Measurements from ENCODE around the gene ARHGAP26. TPM values are rescaled to one million over a fixed set of nuclear protein-coding genes. Genes with fewer than 3 reads are reported as not detected.

The ARHGAP26 gene
- total RNA-seq, 1 donor, result 1.7 TPM

DNA sequence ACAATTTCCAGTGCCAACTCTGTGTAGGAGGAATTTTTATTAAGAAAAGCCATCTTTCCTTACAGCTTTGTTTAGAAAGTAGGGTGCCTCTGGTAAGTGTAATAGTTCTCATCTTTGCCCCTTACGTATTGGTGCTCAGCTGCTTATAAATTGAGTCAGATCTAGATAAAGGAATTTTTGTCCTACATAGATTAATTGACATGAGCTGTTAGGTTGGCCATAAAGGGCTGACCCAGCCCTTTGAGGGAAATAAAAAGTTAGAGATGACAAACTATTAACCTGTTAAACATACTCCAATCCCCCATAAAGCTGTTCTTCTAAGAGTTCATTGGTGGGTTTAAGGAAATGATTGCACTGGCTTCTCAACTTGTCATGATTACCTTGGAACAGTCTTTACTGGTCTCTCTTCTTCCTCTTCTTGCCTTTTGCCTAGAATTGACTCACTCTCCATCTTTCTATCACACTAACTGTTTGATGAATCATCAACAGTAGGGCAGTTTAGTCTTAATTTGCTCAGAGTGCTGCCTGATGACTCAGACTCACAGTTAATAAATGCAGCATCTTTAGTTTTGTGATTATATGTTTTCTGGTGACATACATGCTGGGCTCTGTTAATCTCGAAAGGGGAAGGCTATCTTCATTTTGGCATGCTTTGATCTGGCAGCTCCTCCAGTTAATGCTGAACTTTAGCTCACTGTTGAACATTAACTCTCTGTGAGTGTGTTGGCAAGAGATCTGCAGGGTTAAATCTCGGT, 51.7 kb downstream of the ARHGAP26 start:
- TF ChIP-seq, protein P1, sequence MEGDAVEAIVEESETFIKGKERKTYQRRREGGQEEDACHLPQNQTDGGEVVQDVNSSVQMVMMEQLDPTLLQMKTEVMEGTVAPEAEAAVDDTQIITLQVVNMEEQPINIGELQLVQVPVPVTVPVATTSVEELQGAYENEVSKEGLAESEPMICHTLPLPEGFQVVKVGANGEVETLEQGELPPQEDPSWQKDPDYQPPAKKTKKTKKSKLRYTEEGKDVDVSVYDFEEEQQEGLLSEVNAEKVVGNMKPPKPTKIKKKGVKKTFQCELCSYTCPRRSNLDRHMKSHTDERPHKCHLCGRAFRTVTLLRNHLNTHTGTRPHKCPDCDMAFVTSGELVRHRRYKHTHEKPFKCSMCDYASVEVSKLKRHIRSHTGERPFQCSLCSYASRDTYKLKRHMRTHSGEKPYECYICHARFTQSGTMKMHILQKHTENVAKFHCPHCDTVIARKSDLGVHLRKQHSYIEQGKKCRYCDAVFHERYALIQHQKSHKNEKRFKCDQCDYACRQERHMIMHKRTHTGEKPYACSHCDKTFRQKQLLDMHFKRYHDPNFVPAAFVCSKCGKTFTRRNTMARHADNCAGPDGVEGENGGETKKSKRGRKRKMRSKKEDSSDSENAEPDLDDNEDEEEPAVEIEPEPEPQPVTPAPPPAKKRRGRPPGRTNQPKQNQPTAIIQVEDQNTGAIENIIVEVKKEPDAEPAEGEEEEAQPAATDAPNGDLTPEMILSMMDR (IDR thresholded peaks at IDR 0.05; ENCODE audit: insufficient read depth, low read depth, low read length), result no peak
- DNase-seq (ENCODE audit: low read depth), result peak; percentile 71
- H3K4me3 ChIP-seq (ENCODE audit: low read depth, low read length), result no peak overlapping the region

DNA sequence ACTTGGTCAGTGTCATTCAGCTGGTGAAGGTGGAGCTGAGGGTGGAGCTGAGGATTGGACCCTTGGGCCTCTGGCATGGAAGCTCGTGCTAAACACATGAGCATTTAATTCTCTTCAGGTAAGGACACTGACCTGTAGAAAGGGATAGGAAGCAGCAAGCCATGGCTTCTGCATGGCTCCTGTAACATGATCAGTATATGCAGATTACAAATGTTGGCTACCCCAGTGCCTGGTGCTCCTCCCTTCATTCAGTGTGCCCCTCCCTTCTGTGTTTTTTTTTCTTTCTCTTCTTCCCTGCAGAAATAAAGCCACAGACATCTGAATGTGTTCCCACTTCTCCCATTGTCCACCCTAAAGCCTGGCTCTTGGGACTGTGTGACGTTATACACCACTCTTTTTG, 52.9 kb downstream of the ARHGAP26 start:
- no peak for DNase-seq (ENCODE audit: low read depth)
- TF ChIP-seq, protein P1 (IDR thresholded peaks at IDR 0.05; ENCODE audit: insufficient read depth, low read depth, low read length), result no peak

DNA sequence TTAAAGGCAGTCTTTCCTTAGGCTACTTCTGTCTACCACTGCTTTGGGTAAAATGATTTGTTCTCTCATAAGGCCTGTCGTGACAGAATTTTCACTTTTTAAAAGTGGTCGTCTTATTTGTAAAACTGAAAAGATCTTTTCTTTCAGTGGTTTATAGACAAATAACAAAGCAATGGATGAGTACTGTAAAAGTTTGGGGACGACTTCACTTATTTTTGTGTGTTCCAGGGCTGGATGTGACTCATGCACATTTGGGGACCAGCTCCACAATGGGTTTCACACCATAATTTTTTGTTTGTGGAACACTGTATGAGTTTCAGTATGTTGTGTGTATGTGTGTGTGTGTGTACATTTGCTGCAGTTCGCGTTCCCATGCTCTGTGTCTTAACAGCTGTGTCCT, 53.6 kb downstream of the ARHGAP26 start:
- TF ChIP-seq, protein P1 (IDR thresholded peaks at IDR 0.05; ENCODE audit: insufficient read depth, low read depth, low read length), result no peak
- DNase-seq (ENCODE audit: low read depth), result no peak
- H3K4me3 ChIP-seq (ENCODE audit: low read depth, low read length), result no peak overlapping the region

More for the DNA sequence above, 52.9 kb downstream of the ARHGAP26 start:
- H3K4me3 ChIP-seq (ENCODE audit: low read depth, low read length), result no peak overlapping the region

DNA sequence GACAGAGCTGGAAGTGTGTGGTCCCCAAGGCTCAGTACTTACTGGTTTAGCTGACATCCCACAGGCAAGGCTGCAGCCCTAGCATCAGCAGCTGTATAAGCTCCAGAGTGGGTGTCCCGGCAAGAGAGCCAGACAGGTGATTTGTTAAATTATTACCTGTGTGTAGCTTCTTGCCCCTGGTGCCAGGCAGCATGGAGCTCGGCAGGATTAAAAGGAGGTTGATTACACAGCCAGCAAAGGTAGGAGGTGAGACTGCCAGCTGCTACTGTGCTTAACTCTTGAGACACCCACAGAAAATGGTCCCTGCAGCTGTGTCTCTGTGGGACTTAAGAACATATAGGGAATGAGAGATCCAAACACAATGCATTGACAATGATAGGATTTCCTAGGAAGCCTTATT, 54.2 kb downstream of the ARHGAP26 start:
- DNase-seq (ENCODE audit: low read depth), result no peak
- no peak overlapping the region for H3K4me3 ChIP-seq (ENCODE audit: low read depth, low read length)
- TF ChIP-seq, protein P1 (IDR thresholded peaks at IDR 0.05; ENCODE audit: insufficient read depth, low read depth, low read length), result no peak

DNA sequence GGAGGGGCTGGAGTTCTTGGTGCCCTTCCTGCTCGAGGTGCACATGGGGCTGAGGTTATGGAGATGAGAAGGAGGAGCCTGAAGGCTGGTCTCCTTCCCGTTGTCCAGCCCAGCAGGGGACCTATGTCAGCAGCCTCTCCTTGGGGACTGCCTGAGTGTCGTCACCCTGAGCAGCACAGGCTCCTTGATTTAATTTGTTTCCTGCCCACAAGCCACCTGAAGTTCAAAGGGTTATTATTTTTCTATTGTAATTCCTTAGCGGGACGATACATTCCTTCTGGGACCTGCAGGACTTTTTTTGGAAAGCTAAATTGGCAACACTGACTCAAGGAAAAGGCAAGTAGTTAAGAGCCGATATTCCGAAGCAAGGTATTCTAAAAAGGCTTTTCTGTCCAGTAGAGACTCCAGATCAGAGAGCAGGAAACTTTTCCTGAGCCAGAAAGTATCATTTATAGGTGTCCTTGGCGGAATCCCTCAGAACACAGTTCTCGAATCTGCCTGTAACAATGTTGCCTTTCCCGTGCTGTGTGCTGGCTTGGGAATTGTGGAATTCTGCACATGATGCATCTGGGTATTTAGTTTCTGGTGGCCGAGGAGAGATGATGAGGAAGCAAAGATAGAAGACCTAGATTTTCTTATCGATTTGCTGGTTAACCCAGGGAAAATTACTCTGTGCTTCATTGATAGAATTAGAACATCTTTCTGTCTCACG, 55.4 kb downstream of the ARHGAP26 start:
- TF ChIP-seq, protein P1 (IDR thresholded peaks at IDR 0.05; ENCODE audit: insufficient read depth, low read depth, low read length), result no peak
- DNase-seq (ENCODE audit: low read depth), result no peak
- H3K4me3 ChIP-seq (ENCODE audit: low read depth, low read length), result no peak overlapping the region

DNA sequence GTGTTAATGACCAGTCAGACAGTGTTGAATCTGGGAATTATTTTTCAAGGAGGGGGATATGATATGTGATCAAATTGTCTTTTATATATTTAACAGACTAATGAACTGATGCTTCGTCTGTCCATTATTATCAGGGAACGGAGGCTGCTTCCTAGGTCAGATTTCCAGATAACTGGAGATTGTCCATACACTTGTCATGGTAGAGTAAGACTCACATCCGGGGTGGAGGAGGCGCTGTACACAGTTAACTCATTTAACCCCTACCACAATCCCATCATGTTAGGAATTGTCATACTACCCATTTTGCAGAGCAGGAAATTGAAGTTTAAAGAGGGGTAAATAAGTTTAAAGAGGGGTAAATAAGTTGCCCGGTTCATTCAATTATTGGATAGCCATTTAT, 55.9 kb downstream of the ARHGAP26 start:
- DNase-seq (ENCODE audit: low read depth), result no peak
- no peak overlapping the region for H3K4me3 ChIP-seq (ENCODE audit: low read depth, low read length)

More for the DNA sequence above, 55.9 kb downstream of the ARHGAP26 start:
- TF ChIP-seq, protein P1 (IDR thresholded peaks at IDR 0.05; ENCODE audit: insufficient read depth, low read depth, low read length), result no peak
